ENCODE results near the gene CRYBG2. TPM values are rescaled to one million over a fixed set of nuclear protein-coding genes. Genes with fewer than 3 reads are reported as not detected.

CRYBG2 gene
- total and polyA plus RNA-seq, 4 donors: 0.37 to 7.7 (median 2.7) TPM

DNA sequence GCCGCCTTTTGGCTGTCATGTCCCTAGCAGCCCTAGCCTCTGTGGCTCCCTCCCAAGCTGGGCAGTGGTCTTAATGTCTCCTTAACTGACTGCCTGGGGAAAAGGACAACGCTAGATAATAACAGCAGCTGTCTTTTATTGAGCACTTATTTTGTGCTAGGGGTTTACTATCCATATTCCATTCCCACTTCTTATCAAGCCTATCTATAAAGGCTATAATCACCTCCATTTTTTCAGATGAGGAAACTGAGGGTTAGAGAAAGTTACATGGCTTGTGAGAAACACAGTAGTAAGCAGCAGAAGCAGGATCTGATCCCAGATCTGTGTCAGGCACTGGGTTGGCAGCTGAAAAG is 67.9 kb downstream of the CRYBG2 start:
- WGBS, 2 donors: 87 to 91% methylated on average over 2 of the region's 2 CpGs

DNA sequence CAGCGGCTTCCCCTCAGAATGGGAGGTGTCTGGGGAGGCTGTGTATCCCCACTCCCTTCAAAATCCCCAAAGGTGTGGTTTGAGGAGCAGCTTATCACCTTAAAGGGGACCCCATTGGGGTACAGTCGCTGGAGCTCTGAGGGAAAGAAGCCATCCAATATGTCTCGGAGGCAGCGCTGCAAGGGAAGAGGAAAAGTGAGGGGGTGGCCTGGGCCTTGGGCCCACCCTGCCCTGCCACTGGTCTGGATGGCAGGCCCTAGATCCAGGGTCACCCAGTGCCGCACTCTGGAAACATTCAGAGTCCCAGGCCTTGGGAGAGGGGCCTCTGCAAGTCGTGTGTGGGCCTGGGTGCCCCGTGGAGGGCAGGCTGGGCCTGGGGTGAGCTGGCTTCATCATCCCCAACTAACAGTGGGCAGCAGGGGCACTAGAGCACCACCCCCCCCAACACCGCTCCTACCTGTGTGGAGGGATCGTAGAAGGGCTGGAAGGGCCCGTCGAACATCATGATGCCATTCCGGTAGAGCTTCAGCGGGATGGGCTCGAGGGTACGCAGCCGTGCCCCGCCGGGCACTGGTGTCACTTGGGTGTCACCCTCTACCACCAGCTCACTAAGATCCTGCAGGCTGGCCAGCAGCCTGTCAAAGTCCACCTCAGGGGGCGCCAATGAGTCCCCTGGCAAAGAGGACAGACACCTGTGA is 68.4 kb downstream of the CRYBG2 start:
- ATAC-seq (ENCODE audit: insufficient read depth, low FRiP score) (no peak), DNase-seq (no peak)
- no peak overlapping the region for H3K9ac ChIP-seq (ENCODE audit: insufficient read depth in 1 of 2, low read length in 2 of 2)
- peaks cover 0 to 20% (median 4%) of the 10 kb centered on the region in 4 donors for H3K36me3 ChIP-seq (ENCODE audit: control insufficient read depth in 4 of 4, insufficient read depth in 4 of 4, low read length in 4 of 4)
- H3K4me1 ChIP-seq (ENCODE audit: control insufficient read depth in 5 of 5, insufficient read depth in 5 of 5, low read length in 5 of 5): peaks cover 4 to 32% (median 12%) of the 10 kb centered on the region in 5 donors
- TF ChIP-seq, protein P1, sequence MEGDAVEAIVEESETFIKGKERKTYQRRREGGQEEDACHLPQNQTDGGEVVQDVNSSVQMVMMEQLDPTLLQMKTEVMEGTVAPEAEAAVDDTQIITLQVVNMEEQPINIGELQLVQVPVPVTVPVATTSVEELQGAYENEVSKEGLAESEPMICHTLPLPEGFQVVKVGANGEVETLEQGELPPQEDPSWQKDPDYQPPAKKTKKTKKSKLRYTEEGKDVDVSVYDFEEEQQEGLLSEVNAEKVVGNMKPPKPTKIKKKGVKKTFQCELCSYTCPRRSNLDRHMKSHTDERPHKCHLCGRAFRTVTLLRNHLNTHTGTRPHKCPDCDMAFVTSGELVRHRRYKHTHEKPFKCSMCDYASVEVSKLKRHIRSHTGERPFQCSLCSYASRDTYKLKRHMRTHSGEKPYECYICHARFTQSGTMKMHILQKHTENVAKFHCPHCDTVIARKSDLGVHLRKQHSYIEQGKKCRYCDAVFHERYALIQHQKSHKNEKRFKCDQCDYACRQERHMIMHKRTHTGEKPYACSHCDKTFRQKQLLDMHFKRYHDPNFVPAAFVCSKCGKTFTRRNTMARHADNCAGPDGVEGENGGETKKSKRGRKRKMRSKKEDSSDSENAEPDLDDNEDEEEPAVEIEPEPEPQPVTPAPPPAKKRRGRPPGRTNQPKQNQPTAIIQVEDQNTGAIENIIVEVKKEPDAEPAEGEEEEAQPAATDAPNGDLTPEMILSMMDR (IDR thresholded peaks at IDR 0.05; ENCODE audit: control extremely low read depth, extremely low read depth): no peak
- H3K27ac ChIP-seq (ENCODE audit: low read depth in 1 of 2, low read length in 1 of 2): peak overlapping the region; percentile 25 to 37
- no peaks in the 10 kb centered on the region for H3K9me3 ChIP-seq (ENCODE audit: control insufficient read depth in 4 of 4, insufficient read depth in 3 of 4, low read length in 3 of 4)
- no peaks in the 10 kb centered on the region for H3K27me3 ChIP-seq (ENCODE audit: control insufficient read depth in 3 of 3, insufficient read depth in 3 of 3, low read length in 2 of 3)
- no peak overlapping the region for H3K4me3 ChIP-seq
- WGBS, 2 donors: 87 to 88% methylated on average over 18 to 19 of the region's 19 CpGs

More for the DNA sequence above, 67.9 kb downstream of the CRYBG2 start:
- Histone ChIP-seq H3K27me3 (ENCODE audit: control insufficient read depth in 3 of 3, insufficient read depth in 3 of 3, low read length in 2 of 3) (no peaks in the 10 kb centered on the region), H3K9ac (ENCODE audit: insufficient read depth in 1 of 2, low read length in 2 of 2) (no peak overlapping the region), H3K4me1 (ENCODE audit: control insufficient read depth in 5 of 5, insufficient read depth in 5 of 5, low read length in 5 of 5) (peaks cover 2 to 30% (median 8%) of the 10 kb centered on the region in 5 donors), H3K36me3 (ENCODE audit: control insufficient read depth in 4 of 4, insufficient read depth in 4 of 4, low read length in 4 of 4) (peaks cover 0 to 15% (median 4%) of the 10 kb centered on the region in 4 donors), H3K9me3 (ENCODE audit: control insufficient read depth in 4 of 4, insufficient read depth in 3 of 4, low read length in 3 of 4) (no peaks in the 10 kb centered on the region), H3K27ac (ENCODE audit: low read depth in 1 of 2, low read length in 1 of 2) (peak overlapping the region in 1 of 2 donors; percentile 37), H3K4me3 (no peak overlapping the region)
- DNase-seq: no peak
- TF ChIP-seq, protein P1 (IDR thresholded peaks at IDR 0.05; ENCODE audit: control extremely low read depth, extremely low read depth): no peak
- ATAC-seq (ENCODE audit: insufficient read depth, low FRiP score): no peak

DNA sequence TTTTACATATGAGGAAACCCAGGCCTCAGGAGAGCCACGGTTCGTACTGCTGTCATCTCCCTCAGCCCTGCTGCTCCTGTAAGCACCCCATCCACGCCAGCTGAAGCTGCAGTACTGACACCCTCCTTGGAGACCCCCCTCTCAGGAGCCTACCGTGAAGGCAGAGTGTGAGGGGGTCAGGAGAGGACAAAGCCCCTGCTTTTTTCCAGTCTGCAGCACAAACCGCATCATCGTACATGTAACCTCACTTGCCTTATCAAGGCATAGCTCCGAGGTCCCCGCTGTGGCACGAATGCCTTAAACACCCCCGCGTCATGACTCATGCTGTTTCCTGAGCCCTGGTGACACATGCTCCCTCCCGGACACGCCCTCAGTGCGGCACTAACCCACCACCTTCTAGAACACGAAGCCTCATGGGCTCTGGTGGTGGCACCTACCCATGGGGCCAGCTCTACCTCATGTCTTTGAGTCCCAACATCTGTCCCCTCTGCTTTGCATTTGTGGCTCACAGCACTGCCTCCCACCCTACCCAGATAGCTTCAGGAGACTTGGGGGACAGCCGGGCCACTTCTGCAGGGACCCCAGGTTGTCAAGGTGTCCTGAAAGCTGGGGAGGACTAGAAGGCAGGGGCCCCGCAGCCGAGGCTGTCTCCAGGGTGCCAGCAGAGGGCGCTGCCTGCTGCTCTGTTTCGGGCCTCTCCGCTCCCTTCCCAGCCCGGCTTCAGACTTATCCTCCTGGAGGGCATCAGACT is 69.2 kb downstream of the CRYBG2 start:
- ATAC-seq (ENCODE audit: insufficient read depth, low FRiP score) (peak; percentile 10), DNase-seq (no peak)
- WGBS, 2 donors: 27 to 40% methylated on average over 22 of the region's 22 CpGs
- Histone ChIP-seq H3K27ac (ENCODE audit: low read depth in 1 of 2, low read length in 1 of 2) (peak overlapping the region; percentile 50 to 79), H3K9me3 (ENCODE audit: control insufficient read depth in 4 of 4, insufficient read depth in 3 of 4, low read length in 3 of 4) (no peaks in the 10 kb centered on the region), H3K9ac (ENCODE audit: insufficient read depth in 1 of 2, low read length in 2 of 2) (no peak overlapping the region), H3K4me1 (ENCODE audit: control insufficient read depth in 5 of 5, insufficient read depth in 5 of 5, low read length in 5 of 5) (peaks cover 4 to 32% (median 14%) of the 10 kb centered on the region in 5 donors), H3K4me3 (no peak overlapping the region), H3K36me3 (ENCODE audit: control insufficient read depth in 4 of 4, insufficient read depth in 4 of 4, low read length in 4 of 4) (peaks cover 0 to 20% (median 4%) of the 10 kb centered on the region in 4 donors), H3K27me3 (ENCODE audit: control insufficient read depth in 3 of 3, insufficient read depth in 3 of 3, low read length in 2 of 3) (no peaks in the 10 kb centered on the region)
- TF ChIP-seq, protein P1 (IDR thresholded peaks at IDR 0.05; ENCODE audit: control extremely low read depth, extremely low read depth): peak; percentile 26

Data from lung (tissue), 12 donors.